Kidney tubule cell (primary cell): ENCODE results near the gene ZDHHC5.
A peak's percentile ranks its signal among the peaks of the same experiment; 100 is the strongest.
"Not testable (repeated sequence)": the region's sequence is repeated elsewhere in the genome, so short reads cannot be mapped to it uniquely, and the experiment has no call there.

ENCODE experiments used
- DNase-seq: peaks from one replicate; pipeline ENCODE4 v3.0.0-alpha.2; 2018; ENCODE audit warnings: low spot score

Gene ZDHHC5

DNA sequence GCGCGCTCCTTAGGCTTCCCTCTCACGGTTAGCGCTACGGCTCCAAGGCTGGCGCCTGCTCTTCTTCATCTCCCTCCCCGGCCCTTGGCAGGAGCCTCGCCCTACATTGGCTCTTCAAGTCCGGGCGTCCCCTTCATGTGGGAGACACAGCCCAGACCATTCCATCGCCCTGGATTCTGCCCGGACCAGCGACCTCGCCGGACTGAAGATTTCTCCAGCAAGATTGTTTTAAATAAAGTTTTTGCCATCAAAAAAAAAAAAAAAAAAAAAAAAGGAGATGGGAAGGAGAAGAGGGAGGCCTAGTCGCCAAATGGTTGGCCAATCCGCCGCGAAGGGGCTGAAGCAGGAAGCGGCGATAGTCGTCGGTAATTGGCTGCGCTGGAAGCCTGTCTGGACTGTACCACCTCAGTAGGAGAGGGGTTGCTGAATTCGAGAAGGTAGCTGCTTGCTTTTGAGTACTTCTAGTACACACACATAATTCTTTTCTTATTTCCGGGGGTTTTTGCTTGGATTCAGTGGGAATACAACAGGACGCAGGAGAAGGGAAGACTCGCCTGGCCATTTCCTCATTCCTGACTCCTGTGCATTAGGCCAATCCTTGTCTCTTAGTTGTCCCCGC, 688 bp upstream of the ZDHHC5 start:
- peak; percentile 98 for DNase-seq

DNA sequence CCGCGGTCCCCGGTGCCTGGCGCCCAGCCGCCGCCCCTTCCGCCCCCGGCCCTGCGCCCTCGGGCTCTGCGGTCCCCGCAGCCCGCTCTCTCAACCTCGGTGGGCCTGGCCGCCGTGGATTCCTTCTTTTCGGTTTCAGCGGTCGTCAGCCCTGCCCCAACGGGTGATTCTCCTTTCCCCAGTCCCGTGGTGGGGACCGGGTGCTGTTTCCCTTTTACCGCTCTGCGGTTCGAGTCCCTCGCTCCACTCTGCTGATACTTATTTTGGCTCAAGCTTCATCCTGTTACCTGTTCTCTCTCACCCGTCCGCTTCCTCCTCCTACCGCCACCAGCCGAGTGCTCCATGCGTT, 494 bp downstream of the ZDHHC5 start:
- DNase-seq = peak; percentile 32

DNA sequence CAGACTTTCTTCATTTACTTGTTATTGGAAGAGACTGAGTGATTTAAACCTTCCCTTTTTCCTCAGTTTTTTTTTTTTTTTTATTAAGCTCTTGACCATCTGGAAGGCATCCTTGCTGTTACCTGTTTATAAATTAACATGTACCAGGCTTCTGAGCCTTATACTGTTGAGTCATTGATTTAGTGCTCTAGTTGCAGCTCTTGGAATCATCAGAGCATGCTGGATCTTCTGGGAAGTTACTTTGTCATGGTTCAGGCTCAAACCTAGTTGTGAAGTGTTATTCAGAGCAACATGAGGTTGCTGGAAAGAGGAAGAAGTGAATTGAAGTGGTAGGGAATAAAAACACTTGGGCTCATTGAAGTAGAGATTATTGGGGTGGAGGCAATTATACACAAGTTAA, 6.3 kb downstream of the ZDHHC5 start:
- peak; percentile 90 for DNase-seq

DNA sequence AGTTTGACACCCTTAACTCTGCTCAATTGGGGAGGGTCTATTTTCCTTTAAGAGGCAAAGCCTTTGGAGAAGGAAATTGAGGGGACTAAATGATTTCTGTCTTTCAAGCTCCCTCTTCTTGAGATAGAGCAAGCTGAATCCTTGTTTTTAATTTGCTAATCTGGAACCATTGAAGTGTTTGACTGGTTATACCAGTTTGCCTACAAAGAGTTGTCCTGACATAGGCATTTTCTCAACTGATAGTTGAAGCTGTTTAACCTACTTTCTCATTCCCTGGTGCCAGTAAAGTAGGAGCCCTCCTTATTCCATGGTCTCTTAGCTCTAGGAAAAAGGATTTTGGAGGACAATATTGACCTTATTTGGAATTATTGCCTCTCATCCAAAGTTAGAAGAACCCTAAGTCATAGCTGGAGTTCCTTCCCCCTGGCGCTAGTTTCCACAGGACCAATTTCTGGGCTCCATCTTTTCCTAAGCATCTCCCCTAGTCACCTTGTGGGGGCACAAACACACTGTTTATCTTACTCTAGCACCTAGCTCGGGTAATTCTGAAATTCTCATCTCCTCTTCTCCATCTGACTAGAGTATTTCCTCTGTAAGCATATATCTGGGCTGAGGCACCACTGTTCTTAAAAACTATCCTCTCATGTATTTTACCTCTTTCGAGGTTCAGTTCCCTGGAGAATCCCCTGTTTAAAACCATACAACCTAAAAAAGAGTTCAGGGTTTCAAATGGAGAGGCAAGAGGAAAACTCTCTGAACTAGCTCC, 7.4 kb downstream of the ZDHHC5 start:
- DNase-seq = no peak

DNA sequence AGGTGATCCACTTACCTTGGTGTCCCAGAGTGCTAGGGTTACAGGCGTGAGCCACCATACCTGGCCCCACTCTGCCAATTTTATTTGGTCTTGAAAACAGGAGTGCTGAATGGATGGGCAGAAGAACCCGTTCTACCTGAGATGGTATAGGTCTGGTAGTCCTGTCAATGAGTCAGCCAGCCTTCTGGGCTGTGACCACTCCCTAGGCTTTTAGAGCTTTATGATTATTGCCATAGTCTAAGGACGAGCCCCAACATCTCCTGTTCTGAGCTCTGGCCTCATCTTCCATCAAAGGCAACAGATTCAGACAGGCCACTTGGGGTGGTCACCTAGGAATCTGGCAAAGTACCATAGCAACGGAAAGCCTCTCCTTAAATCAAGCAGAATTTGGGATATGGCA, 11.5 kb downstream of the ZDHHC5 start:
- DNase-seq = no peak

DNA sequence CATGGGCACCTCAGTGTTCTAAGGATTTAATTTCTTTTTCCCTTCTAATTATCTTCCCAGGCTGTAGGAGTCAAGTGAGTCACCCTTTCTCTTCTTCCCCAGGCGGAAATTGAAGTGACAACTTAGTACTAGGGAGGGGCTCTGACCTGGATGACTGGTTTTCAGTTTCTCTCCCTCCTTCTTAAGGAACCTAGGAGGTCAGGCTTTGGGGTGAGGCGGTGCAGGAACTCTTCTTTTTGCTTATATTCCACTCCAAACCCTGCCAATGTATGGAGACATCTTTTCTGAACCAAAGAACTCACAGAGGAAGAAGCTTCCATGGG, 12.6 kb downstream of the ZDHHC5 start:
- DNase-seq = peak; percentile 79

DNA sequence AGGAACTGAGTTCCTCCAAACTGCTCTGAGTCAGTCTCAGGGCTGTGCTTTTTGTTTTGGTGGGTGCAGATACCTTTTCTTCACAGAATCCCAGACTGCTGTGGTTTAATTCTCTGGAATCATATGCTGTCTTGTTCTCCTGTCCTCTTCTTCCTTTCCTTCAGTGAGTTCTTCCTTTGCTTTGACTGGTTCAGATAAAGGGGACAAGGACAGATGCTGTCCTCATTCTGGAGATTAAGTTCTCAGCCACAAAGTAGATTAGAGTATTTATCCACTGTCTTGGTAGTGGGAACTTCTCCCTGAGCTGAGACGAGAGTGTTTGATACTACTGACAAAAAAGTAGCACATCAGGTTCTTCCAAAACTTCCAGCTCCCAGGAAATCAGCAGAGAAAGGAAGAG, 13.3 kb downstream of the ZDHHC5 start:
- no peak for DNase-seq

DNA sequence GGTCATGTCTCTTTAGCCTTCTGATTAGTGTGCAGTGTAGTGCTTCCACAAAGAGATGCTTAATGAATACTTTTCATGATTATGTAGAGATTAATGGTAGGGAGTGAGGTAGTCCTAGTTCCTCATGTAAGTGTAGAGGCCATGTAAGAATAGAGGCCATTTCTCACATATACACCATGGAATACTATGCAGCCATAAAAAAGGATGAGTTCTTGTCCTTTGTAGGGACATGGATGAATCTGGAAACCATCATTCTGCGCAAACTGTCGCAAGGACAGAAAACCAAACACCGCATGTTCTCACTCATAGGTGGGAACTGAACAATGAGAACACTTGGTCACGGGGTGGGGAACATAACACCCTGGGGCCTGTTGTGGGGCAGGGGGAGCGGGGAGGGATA, 22.6 kb downstream of the ZDHHC5 start:
- not testable (repeated sequence) for DNase-seq

DNA sequence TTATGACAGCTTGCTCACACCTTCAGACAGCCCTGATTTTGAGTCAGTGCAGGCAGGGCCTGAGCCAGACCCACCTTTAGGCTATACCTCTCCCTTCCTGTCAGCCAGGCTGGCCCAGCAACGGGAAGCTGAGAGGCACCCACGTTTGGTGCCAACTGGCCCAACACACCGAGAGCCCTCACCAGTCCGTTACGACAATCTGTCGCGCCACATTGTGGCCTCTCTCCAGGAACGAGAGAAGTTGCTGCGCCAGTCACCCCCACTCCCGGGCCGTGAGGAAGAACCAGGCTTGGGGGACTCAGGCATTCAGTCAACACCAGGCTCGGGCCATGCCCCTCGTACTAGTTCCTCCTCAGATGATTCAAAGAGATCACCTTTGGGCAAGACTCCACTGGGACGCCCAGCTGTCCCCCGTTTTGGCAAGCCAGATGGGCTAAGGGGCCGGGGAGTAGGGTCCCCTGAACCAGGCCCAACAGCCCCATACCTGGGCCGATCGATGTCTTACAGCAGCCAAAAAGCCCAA, 31.0 kb downstream of the ZDHHC5 start:
- DNase-seq = no peak

DNA sequence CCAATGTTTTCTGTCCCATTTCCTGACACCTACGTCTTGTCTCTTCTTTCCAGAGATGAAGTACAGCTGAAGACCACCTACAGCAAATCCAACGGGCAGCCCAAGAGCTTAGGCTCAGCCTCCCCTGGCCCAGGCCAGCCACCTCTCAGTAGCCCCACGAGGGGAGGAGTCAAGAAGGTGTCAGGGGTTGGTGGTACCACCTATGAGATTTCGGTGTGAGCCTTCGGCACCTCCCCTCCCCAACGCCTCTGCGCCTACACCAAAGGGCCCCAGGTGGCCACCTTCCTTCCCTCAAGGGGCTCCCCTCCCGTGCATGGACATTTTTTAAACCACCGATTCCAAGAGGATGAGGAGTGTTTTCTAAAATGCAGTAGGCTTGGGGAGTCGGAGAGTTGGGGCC, 31.9 kb downstream of the ZDHHC5 start:
- DNase-seq = no peak

DNA sequence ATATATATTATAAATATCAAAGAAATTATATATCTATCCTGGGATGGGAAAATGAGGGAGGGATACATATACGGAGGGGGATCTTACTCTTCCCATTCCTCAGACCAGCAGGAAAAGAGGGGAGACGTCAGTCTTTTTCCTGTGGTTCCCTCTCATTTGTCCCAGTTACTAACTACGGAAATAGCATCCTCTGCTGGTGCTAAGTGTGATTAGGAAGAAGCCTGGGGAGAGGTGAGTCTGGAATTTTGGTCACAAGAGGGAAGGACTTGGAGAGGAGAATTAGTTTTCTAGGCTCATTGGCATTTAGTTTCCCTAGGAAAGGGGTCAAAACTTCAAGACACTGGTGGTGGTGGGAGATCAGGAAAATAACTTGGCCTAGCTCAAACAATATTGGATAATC, 32.5 kb downstream of the ZDHHC5 start:
- no peak for DNase-seq

DNA sequence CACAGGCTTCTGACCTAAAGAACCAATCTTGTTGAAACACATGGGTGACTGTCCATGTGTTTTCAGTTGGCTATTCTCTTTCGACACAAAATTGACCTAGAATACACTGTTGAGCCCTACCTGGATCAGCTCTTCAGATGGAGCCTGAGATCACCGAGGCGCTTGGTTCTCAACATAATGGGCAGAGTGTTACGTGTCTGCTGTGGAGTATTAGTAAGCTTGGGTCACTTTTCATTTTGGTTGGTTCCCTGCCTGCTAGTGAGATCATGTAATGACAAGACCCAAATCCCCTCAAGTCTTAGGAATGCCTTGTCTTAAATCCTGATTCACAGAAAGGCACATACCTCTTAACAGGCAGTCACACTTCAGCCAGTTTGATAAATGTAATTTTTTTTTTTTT, 35.4 kb downstream of the ZDHHC5 start:
- DNase-seq = no peak

DNA sequence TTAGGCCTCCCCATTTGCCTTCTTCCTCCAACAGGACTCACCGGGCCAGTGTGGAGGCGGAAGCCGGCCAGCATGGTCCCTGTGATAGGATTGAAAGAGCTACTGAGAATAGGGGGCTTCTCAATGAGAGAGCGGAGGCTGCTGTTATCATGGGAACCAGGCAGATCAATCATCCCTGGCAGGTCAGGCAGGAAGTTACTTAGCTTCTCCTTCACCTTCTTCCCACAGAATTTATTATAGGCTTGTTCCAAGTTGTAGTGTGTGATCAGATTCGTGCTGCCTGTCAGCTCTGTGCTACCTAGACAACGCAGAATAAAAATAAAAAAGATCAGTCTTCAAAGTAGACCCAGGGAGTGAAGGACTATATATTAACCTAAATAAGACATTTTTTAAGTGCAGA, 37.0 kb downstream of the ZDHHC5 start:
- no peak for DNase-seq

DNA sequence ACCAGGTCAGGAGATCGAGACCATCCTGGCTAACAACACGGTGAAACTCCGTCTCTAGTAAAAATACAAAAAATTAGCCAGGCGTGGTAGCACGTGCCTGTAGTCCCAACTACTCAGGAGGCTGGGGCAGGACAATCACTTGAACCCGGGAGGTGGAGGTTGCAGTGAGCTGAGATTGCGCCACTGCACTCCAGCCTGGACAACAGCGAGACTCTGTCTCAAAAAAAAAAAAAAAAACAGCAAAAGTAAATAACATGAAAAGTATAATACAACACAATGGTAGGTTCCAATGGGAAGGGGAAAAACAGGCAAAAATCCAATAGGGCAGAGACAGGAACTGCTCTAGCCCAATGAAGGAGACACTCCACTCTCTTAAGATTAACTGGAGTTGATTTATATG, 37.5 kb downstream of the ZDHHC5 start:
- not testable (repeated sequence) for DNase-seq

DNA sequence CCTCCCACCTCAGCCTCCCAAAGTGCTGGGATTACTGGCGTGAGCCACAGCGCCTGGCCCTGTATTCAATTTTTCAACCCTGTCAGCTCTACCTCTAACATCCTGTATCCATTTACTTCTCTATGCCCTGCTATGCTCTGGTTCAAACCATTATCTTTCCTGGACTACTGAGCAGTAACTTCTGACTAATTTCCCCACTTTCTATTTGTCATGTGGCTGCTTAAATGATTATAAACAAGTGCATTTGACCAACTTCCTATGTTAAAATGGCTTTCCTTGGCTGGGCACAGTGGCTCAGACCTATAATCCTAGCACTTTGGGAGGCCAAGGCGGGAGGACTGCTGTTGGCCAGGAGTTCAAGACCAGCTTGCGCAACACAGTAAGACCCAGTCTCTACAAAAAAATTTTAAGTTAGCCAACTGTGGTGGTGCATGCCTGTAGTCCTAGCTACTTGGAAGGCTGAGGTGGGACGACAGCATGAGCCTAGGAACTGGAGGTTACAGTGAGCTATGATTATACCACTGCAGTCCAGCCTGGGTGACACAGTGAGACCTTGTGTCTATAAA, 42.0 kb downstream of the ZDHHC5 start:
- DNase-seq = no peak

DNA sequence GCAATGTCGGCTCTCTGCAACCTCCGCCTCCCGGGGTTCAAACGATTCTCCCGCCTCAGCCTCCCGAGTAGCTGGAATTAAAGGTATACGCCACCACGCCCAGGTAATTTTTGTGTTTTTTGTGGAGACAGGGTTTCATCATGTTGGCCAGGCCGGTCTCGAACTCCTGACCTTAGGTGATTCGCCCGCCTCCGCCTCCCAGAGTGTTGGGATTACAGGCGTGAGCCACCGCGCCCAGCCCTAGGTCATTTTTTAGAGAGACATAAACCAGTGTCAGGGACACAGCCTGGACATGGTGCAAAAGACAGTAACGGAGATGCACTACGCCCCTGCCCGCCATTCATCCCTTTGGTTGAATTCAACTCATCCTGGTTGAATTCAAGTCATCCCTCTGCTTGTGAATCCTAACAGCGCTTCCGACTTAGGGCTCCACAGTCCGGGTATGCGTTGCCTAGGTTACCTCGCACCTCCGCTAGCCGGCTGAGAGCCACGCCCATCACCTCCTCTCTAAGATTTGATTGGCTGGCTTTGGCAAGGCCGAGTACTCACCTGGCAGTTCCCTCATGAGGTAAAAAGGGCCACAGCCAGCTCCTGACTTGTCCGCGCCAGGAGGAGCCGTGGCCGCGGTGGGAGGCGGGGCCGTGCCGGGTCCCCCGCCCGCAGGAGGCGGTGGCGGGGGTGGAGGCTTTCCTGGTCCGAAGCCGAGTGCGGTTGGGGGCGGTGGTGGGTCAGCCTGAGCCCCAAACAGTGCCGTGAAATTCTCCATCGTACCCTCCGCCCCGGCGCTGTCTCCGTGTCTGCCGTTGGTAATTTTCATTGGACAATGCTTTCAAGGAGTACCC, 43.7 kb downstream of the ZDHHC5 start, which contains the start of gene MED19:
MED19 (minus strand) TSS at position 802 of the 842 bp plus-strand sequence; CDS start at position 766, 36 bp downstream.
- peak; percentile 97 for DNase-seq

DNA sequence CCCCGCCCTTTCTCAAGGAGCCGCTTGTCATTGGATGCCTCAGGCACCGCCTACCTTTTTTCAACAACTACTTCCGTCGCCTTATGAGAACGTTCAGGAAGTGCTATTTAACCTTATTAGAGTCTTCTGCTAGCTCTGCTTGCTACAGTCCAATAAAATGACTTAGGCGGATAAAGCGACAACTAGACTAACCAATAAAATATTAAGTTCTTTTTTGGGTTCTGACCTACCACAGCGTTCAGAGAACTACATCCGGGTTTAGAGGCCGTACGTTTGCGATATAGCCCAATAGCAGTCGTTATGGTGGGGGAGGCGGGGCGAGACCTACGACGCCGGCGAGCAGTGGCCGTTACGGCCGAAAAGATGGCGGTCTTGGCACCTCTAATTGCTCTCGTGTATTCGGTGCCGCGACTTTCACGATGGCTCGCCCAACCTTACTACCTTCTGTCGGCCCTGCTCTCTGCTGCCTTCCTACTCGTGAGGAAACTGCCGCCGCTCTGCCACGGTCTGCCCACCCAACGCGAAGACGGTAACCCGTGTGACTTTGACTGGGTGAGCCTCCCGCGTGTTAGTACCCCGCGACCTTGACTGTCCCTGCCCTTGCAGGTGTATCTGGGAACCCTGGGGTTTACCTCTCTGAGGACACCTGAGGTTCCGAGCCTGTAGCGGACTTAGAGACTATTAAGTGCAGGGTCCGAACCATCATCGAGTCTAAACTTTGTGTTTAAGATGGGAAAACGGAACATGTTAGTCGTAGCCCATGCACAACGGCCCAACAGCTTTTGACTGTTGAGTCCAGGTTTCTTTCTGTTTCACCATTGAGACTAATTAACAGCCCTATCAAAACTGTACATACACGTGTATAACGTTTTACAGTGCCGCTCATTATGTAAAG, 44.6 kb downstream of the ZDHHC5 start, which contains the start of gene TMX2:
TMX2 (plus strand) TSS at position 338 of the 895 bp plus-strand sequence; CDS start at position 364, 26 bp downstream.
- peak; percentile 100 for DNase-seq

DNA sequence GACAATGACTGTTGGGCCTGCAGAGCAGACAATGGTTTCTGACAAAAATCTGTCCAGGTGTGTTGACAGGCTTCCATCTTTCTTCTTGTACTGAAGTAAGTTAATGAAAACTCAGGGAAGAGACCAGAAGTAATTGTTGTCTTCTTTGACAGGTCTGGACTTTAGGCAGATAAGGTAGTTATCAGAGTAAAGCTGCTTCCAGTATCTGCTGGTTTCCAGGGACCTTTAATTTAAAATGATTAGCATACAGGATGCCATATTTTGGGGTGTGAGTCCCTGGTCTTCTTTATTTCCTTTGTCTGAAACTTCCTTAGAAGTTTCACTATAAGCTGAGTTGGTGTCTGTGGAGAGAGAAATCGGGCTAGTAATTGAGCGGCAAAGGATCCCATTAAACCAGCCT, 45.9 kb downstream of the ZDHHC5 start:
- no peak for DNase-seq

DNA sequence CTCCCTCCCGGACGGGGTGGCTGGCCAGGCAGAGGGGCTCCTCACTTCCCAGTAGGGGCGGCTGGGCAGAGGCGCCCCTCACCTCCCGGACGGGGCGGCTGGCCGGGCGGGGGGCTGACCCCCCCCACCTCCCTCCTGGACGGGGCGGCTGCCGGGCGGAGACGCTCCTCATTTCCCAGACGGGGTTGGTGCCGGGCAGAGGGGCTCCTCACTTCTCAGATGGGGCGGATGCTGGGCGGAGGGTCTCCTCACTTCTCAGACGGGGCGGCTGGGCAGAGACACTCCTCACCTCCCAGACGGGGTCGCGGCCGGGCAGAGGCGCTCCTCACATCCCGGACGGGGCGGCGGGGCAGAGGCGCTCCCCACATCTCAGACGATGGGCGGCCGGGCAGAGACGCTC, 48.8 kb downstream of the ZDHHC5 start:
- not testable (repeated sequence) for DNase-seq

DNA sequence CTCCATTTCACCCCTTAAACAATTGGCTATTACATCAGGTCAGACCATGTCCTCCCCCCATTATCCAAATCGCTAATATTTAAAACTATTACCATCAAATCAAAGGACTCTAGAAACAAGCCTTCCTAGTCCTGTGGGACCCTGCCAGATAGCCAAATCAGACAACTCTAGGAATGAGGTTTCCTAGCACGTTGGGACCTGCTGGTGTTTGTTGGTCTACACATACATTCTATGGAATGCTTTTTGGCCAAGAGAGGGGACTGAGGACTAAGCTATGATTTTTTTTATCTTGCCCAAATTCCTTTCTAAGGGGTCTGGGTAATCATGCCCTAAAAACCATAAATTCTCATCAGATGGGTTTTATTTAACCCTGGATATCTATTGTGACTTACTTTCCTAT, 59.3 kb downstream of the ZDHHC5 start:
- DNase-seq = no peak

DNA sequence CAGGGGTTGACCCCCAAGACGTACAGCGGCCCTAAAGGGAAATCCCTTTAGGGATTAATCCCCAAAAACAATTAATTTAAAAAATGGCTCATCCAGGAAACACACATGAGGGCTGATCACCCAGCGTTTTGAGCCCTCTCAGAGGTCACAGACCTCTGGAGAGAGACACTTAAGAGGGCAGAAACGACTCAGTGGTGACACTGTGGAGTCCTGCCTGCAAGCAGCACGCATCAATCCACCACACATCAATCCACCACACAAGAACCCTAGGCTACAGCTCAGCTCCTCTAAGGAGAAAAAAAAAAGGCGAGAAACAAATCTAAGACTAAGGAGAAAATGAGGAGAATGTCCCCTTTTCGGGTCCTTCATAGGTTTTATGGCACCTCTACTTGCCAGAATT, 60.9 kb downstream of the ZDHHC5 start:
- DNase-seq = no peak
